ENCODE data around the gene RTRAF.

GRCh38 chr14:51969852-51970540, 19.4 kb upstream of the RTRAF start:
- TF ChIP-seq CTCF (IDR thresholded peaks at IDR 0.05) (no peak), RCOR1 (IDR thresholded peaks at IDR 0.05; ENCODE audit: low read length) (no peak), RFX5 (IDR thresholded peaks at IDR 0.05; ENCODE audit: low read length) (no peak), POLR2AphosphoS5 (IDR thresholded peaks at IDR 0.05; ENCODE audit: low read depth, low read length) (no peak), EP300 (IDR thresholded peaks at IDR 0.05; ENCODE audit: borderline replicate concordance in 1 of 2, low read depth in 1 of 2, low read length in 1 of 2) (no peak), MAX (IDR thresholded peaks at IDR 0.05; ENCODE audit: low read depth) (no peak), JUND (IDR thresholded peaks at IDR 0.05) (no peak), RXRA (IDR thresholded peaks at IDR 0.05; ENCODE audit: borderline replicate concordance, low read depth) (no peak), GATA2 (CRISPR knock-in tag; IDR thresholded peaks at IDR 0.05) (no peak), GABPA (IDR thresholded peaks at IDR 0.05; ENCODE audit: low read depth) (no peak), FOXM1 (IDR thresholded peaks at IDR 0.05; ENCODE audit: low read depth) (no peak), TCF12 (IDR thresholded peaks at IDR 0.05) (no peak)
- TF ChIP-seq, protein P1, sequence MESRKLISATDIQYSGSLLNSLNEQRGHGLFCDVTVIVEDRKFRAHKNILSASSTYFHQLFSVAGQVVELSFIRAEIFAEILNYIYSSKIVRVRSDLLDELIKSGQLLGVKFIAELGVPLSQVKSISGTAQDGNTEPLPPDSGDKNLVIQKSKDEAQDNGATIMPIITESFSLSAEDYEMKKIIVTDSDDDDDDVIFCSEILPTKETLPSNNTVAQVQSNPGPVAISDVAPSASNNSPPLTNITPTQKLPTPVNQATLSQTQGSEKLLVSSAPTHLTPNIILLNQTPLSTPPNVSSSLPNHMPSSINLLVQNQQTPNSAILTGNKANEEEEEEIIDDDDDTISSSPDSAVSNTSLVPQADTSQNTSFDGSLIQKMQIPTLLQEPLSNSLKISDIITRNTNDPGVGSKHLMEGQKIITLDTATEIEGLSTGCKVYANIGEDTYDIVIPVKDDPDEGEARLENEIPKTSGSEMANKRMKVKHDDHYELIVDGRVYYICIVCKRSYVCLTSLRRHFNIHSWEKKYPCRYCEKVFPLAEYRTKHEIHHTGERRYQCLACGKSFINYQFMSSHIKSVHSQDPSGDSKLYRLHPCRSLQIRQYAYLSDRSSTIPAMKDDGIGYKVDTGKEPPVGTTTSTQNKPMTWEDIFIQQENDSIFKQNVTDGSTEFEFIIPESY (IDR thresholded peaks at IDR 0.05; ENCODE audit: borderline replicate concordance, low read depth): no peak

Measured in SK-N-SH (cell line).